Adrenal gland (tissue), 5 donors: ENCODE data around the gene ARHGEF33.

Experiments used
- POLR2A ChIP-seq, 2 donors: fragments of 450-650 bp; IDR thresholded peaks; one replicate each; pipeline ENCODE4 v1.6.1; 2017; ENCODE audit warnings: antibody characterized with exemption in 2 of 2, mild to moderate bottlenecking in 2 of 2, moderate library complexity in 1 of 2
- TF ChIP-seq, protein P1 (sequence below), 6 experiments: fragments of 450-650 bp in 4 of 6; fragments of 200-600 bp in 2 of 6; sonication (generic) in 1 of 6; IDR thresholded peaks; 1 replicate in 5 of 6; 2 replicates in 1 of 6; pipeline versions ENCODE4 v1.5.1 to v1.8.0; 2016 to 2021; ENCODE audit warnings: antibody characterized with exemption in 6 of 6, mild to moderate bottlenecking in 2 of 6, moderate library complexity in 1 of 6
- donor health status: DM: no; HTN: no; CAD: no.

DNA sequence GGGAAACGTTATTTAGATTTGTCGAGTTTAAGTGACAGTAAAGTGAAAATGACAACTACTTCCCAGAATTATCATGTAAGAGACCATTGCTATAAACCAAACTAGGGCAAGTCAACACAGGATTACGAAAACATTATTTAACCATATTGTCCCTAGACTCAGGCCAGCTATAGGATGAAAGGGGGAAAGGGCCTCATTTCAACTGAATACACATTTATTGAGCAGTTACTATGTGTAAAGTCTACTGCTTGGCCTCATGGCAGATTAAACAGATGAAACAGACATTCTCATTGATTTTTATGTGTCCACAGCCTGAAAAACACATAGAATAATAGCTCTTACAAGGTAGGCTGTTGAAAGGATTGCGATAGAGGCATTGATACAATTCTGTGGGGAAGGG is 32.7 kb downstream of the ARHGEF33 start:
- no peak for TF ChIP-seq POLR2A (IDR thresholded peaks at IDR 0.05)
- TF ChIP-seq, protein P1, sequence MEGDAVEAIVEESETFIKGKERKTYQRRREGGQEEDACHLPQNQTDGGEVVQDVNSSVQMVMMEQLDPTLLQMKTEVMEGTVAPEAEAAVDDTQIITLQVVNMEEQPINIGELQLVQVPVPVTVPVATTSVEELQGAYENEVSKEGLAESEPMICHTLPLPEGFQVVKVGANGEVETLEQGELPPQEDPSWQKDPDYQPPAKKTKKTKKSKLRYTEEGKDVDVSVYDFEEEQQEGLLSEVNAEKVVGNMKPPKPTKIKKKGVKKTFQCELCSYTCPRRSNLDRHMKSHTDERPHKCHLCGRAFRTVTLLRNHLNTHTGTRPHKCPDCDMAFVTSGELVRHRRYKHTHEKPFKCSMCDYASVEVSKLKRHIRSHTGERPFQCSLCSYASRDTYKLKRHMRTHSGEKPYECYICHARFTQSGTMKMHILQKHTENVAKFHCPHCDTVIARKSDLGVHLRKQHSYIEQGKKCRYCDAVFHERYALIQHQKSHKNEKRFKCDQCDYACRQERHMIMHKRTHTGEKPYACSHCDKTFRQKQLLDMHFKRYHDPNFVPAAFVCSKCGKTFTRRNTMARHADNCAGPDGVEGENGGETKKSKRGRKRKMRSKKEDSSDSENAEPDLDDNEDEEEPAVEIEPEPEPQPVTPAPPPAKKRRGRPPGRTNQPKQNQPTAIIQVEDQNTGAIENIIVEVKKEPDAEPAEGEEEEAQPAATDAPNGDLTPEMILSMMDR (IDR thresholded peaks at IDR 0.05), result no peak
